GM12878 (cell line): ENCODE measurements around the gene TBC1D20. TPM values are rescaled to one million over a fixed set of nuclear protein-coding genes. Genes with fewer than 3 reads are reported as not detected.
A peak's percentile ranks its signal among the peaks of the same experiment; 100 is the strongest.

Experiments
- CBX3 ChIP-seq: fragments of 200-600 bp; sonication (generic); IDR thresholded peaks from 2 replicates; pipeline ENCODE4 v1.6.1; 2016; ENCODE audit warnings: low read depth, borderline replicate concordance
- FOXK2 ChIP-seq: fragments of 450-650 bp; IDR thresholded peaks from 2 replicates; pipeline ENCODE4 v1.6.1; 2017; ENCODE audit warnings: mild to moderate bottlenecking, moderate library complexity
- HDGF ChIP-seq: fragments of 450-650 bp; IDR thresholded peaks from 2 replicates; pipeline ENCODE4 v1.6.1; 2016; ENCODE audit warnings: antibody characterized with exemption
- NR2F1 ChIP-seq: fragments of 450-650 bp; conservative IDR thresholded peaks from 2 replicates; pipeline ENCODE4 v1.6.1; 2017; ENCODE audit warnings: mild to moderate bottlenecking
- PML ChIP-seq: IDR thresholded peaks from 2 replicates; pipeline ENCODE4 v1.6.1; 2012; ENCODE audit warnings: low read length, inconsistent platforms
- POLR2A ChIP-seq: IDR thresholded peaks from 2 replicates; pipeline ENCODE4 v1.6.1; 2011; ENCODE audit warnings: low read depth, mild to moderate bottlenecking, low read length
- RAD21 ChIP-seq: IDR thresholded peaks from 2 replicates; pipeline ENCODE4 v1.6.1; 2011; ENCODE audit warnings: mild to moderate bottlenecking, low read depth, low read length, moderate library complexity; ENCODE audit not compliant: insufficient read depth
- SMC3 ChIP-seq: IDR thresholded peaks from 2 replicates; pipeline ENCODE4 v1.6.1; 2011; ENCODE audit warnings: low read length, improper control_type of control experiment, borderline replicate concordance
- SUZ12 ChIP-seq: fragments of 200-600 bp; sonication (generic); IDR thresholded peaks from one replicate; pipeline ENCODE4 v1.6.1; 2018; ENCODE audit warnings: antibody characterized with exemption, mild to moderate bottlenecking; ENCODE audit not compliant: unreplicated experiment
- ZNF384 ChIP-seq: IDR thresholded peaks from 2 replicates; pipeline ENCODE4 v1.6.1; 2012; ENCODE audit warnings: low read depth, mild to moderate bottlenecking, low read length, improper control_type of control experiment, borderline replicate concordance
- polyA plus RNA-seq, 11 experiments: library from polyadenylated mRNA; depleted of rRNA in 4 of 11; unstranded in 6 of 11; stranded (reverse) in 5 of 11; fragments of >200 nt; fragmentation: Nextera tagmentation in 4 of 11; fragmentation: Illumina TruSeq in 1 of 11; extraction: Ambion mirVana in 4 of 11; extraction: Trizol in 1 of 11; gene quantifications; 1 replicate in 1 of 11; 2 replicates in 10 of 11; pipeline versions ENCODE4 v1.2.1 to v1.2.3, GENCODE V29; 2011 to 2016; ENCODE audit warnings: inconsistent platforms in 2 of 11, missing spikeins in 2 of 11, low read depth in 1 of 11
- total RNA-seq, 4 experiments: library from RNA; depleted of rRNA in 3 of 4; stranded (reverse); fragments of >200 nt in 3 of 4; fragmentation: Illumina TruSeq in 1 of 4; extraction: Trizol in 1 of 4; gene quantifications; 2 replicates each; pipeline versions ENCODE4 v1.2.1 to v1.2.3, GENCODE V29; 2013 to 2021
- TF ChIP-seq, protein P1 (sequence below): fragments of 150-350 bp; IDR thresholded peaks from 2 replicates; pipeline ENCODE4 v1.6.1; 2016; ENCODE audit warnings: low read depth, low read length
- TF ChIP-seq, protein P2 (sequence below): fragments of 450-650 bp; formaldehyde crosslinking; IDR thresholded peaks from 2 replicates; pipeline ENCODE4 v1.4.0; 2020; ENCODE audit warnings: mild to moderate bottlenecking, moderate library complexity
- TF ChIP-seq, protein P3 (sequence below): IDR thresholded peaks from 2 replicates; pipeline ENCODE4 v1.6.1; 2012; ENCODE audit warnings: low read depth, low read length, improper control_type of control experiment
- TF ChIP-seq, protein P4 (sequence below): fragments of 450-650 bp; IDR thresholded peaks from 2 replicates; pipeline ENCODE4 v1.6.1; 2014; ENCODE audit warnings: mild to moderate bottlenecking
- TF ChIP-seq, protein P5 (sequence below): fragments of 450-650 bp; IDR thresholded peaks from 2 replicates; pipeline ENCODE4 v1.6.1; 2017; ENCODE audit warnings: antibody characterized with exemption, mild to moderate bottlenecking, moderate library complexity
- TF ChIP-seq, protein P6 (sequence below): fragments of 450-650 bp; IDR thresholded peaks from 2 replicates; pipeline ENCODE4 v1.6.1; 2016; ENCODE audit warnings: mild to moderate bottlenecking

TBC1D20 gene
- total and polyA plus RNA-seq, 10 of the 15 experiments (the other 5 are each of a cell fraction or from before 2014, with no cell fraction given): 4.3 to 17.9 (median 11.2) TPM

DNA sequence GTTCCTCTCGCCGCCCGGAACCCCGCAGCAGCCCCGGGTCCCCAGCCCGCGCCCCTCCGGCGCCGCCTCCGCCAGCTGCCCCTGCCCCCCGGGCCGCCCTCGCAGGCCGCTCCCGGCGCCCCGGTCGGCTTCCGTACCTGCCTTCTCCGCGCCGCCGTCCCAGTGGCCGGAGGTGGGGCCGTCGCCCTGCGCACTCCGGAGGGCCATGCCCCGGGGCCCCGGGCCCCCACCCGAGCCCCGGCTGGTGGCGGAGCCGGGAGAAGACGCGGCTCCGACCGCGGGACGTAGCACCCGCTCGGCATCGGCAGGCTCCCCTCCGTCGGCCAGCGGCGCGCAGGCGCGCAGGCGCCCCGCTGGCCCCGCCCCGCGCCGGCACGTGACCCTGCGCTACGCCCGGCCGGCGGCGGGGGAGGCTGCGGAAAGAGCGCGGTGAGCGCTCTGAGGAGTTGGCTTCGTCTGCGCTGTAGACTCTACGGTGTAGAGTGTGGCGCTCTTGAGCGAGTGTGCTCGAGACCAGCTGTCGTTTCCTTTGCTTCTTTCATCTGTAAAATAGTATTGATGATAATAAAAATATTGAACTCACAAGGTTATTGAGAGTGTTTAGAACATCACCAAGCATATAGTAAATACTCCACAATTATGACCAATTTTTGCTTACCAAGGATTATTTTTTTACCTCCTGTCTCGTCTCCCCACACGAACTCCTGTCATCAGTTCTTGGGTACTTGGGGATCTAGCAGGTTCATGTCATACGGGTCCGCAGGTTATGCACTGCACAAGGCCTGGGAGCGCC, at the start of gene TBC1D20 (continued):
- TF ChIP-seq, protein P1, sequence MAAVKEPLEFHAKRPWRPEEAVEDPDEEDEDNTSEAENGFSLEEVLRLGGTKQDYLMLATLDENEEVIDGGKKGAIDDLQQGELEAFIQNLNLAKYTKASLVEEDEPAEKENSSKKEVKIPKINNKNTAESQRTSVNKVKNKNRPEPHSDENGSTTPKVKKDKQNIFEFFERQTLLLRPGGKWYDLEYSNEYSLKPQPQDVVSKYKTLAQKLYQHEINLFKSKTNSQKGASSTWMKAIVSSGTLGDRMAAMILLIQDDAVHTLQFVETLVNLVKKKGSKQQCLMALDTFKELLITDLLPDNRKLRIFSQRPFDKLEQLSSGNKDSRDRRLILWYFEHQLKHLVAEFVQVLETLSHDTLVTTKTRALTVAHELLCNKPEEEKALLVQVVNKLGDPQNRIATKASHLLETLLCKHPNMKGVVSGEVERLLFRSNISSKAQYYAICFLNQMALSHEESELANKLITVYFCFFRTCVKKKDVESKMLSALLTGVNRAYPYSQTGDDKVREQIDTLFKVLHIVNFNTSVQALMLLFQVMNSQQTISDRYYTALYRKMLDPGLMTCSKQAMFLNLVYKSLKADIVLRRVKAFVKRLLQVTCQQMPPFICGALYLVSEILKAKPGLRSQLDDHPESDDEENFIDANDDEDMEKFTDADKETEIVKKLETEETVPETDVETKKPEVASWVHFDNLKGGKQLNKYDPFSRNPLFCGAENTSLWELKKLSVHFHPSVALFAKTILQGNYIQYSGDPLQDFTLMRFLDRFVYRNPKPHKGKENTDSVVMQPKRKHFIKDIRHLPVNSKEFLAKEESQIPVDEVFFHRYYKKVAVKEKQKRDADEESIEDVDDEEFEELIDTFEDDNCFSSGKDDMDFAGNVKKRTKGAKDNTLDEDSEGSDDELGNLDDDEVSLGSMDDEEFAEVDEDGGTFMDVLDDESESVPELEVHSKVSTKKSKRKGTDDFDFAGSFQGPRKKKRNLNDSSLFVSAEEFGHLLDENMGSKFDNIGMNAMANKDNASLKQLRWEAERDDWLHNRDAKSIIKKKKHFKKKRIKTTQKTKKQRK: no peak
- TF ChIP-seq, protein P2, sequence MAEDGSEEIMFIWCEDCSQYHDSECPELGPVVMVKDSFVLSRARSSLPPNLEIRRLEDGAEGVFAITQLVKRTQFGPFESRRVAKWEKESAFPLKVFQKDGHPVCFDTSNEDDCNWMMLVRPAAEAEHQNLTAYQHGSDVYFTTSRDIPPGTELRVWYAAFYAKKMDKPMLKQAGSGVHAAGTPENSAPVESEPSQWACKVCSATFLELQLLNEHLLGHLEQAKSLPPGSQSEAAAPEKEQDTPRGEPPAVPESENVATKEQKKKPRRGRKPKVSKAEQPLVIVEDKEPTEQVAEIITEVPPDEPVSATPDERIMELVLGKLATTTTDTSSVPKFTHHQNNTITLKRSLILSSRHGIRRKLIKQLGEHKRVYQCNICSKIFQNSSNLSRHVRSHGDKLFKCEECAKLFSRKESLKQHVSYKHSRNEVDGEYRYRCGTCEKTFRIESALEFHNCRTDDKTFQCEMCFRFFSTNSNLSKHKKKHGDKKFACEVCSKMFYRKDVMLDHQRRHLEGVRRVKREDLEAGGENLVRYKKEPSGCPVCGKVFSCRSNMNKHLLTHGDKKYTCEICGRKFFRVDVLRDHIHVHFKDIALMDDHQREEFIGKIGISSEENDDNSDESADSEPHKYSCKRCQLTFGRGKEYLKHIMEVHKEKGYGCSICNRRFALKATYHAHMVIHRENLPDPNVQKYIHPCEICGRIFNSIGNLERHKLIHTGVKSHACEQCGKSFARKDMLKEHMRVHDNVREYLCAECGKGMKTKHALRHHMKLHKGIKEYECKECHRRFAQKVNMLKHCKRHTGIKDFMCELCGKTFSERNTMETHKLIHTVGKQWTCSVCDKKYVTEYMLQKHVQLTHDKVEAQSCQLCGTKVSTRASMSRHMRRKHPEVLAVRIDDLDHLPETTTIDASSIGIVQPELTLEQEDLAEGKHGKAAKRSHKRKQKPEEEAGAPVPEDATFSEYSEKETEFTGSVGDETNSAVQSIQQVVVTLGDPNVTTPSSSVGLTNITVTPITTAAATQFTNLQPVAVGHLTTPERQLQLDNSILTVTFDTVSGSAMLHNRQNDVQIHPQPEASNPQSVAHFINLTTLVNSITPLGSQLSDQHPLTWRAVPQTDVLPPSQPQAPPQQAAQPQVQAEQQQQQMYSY (CRISPR knock-in tag): no peak
- TF ChIP-seq POLR2A (peak; percentile 80), NR2F1 (peak; percentile 67), SMC3 (no peak), FOXK2 (no peak), RAD21 (no peak), ZNF384 (no peak), SUZ12 (no peak), CBX3 (no peak), HDGF (no peak), PML (no peak)
- TF ChIP-seq, protein P3, sequence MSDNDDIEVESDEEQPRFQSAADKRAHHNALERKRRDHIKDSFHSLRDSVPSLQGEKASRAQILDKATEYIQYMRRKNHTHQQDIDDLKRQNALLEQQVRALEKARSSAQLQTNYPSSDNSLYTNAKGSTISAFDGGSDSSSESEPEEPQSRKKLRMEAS: peak; percentile 86
- TF ChIP-seq, protein P4, sequence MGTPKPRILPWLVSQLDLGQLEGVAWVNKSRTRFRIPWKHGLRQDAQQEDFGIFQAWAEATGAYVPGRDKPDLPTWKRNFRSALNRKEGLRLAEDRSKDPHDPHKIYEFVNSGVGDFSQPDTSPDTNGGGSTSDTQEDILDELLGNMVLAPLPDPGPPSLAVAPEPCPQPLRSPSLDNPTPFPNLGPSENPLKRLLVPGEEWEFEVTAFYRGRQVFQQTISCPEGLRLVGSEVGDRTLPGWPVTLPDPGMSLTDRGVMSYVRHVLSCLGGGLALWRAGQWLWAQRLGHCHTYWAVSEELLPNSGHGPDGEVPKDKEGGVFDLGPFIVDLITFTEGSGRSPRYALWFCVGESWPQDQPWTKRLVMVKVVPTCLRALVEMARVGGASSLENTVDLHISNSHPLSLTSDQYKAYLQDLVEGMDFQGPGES: no peak
- TF ChIP-seq, protein P5, sequence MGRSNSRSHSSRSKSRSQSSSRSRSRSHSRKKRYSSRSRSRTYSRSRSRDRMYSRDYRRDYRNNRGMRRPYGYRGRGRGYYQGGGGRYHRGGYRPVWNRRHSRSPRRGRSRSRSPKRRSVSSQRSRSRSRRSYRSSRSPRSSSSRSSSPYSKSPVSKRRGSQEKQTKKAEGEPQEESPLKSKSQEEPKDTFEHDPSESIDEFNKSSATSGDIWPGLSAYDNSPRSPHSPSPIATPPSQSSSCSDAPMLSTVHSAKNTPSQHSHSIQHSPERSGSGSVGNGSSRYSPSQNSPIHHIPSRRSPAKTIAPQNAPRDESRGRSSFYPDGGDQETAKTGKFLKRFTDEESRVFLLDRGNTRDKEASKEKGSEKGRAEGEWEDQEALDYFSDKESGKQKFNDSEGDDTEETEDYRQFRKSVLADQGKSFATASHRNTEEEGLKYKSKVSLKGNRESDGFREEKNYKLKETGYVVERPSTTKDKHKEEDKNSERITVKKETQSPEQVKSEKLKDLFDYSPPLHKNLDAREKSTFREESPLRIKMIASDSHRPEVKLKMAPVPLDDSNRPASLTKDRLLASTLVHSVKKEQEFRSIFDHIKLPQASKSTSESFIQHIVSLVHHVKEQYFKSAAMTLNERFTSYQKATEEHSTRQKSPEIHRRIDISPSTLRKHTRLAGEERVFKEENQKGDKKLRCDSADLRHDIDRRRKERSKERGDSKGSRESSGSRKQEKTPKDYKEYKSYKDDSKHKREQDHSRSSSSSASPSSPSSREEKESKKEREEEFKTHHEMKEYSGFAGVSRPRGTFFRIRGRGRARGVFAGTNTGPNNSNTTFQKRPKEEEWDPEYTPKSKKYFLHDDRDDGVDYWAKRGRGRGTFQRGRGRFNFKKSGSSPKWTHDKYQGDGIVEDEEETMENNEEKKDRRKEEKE: no peak; the same call in 1 of the 2 replicates
- TF ChIP-seq, protein P6, sequence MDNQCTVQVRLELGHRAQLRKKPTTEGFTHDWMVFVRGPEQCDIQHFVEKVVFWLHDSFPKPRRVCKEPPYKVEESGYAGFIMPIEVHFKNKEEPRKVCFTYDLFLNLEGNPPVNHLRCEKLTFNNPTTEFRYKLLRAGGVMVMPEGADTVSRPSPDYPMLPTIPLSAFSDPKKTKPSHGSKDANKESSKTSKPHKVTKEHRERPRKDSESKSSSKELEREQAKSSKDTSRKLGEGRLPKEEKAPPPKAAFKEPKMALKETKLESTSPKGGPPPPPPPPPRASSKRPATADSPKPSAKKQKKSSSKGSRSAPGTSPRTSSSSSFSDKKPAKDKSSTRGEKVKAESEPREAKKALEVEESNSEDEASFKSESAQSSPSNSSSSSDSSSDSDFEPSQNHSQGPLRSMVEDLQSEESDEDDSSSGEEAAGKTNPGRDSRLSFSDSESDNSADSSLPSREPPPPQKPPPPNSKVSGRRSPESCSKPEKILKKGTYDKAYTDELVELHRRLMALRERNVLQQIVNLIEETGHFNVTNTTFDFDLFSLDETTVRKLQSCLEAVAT: no peak
